GM19397 (cell line): ENCODE results near the gene SH3RF1.

ENCODE experiments used
- ATAC-seq: cut with Tn5 transposase; IDR thresholded peaks from one replicate; pipeline ENCODE4 v1.9.1; 2021; ENCODE audit warnings: mild to moderate bottlenecking, moderate library complexity; ENCODE audit not compliant: unreplicated experiment

Gene SH3RF1

GRCh38 chr4:169050284-169050683, 220.5 kb downstream of the SH3RF1 start:
- no peak for ATAC-seq

- no peak for ATAC-seq
These were observed 221.8 kb downstream of the SH3RF1 start for GRCh38 chr4:169048868-169049414.

GRCh38 chr4:169047956-169048355, 222.8 kb downstream of the SH3RF1 start:
- no peak for ATAC-seq

GRCh38 chr4:169045862-169046584, 224.7 kb downstream of the SH3RF1 start:
- no peak for ATAC-seq

- ATAC-seq = no peak
These were observed 225.9 kb downstream of the SH3RF1 start for GRCh38 chr4:169044714-169045447.
